Stimulated activated CD4-positive, alpha-beta T cell treated with anti-CD3 and anti-CD28 coated beads, Interleukin-12 subunit alpha, Interleukin-12 subunit beta, amount 100 ng/mL, for 24 hours (primary cell): ENCODE results near the gene NRF1.

ENCODE experiments used
- DNase-seq, 2 experiments: peaks; one replicate each; pipeline ENCODE4 v3.0.0-alpha.2; 2020; ENCODE audit warnings: low read depth in 2 of 2

The NRF1 gene

GRCh38 chr7:129740574-129741410 lies 129.3 kb downstream of the NRF1 start:
- no peak for DNase-seq

GRCh38 chr7:129741743-129742213 lies 130.3 kb downstream of the NRF1 start:
- no peak for DNase-seq

GRCh38 chr7:129742256-129742655 lies 130.7 kb downstream of the NRF1 start:
- no peak for DNase-seq

GRCh38 chr7:129746857-129747529 lies 135.5 kb downstream of the NRF1 start:
- no peak for DNase-seq

- no peak for DNase-seq
Observed at GRCh38 chr7:129748356-129749109, 137.0 kb downstream of the NRF1 start.

GRCh38 chr7:129750091-129750490 lies 138.6 kb downstream of the NRF1 start:
- DNase-seq: no peak

- DNase-seq: no peak
Observed at GRCh38 chr7:129750501-129750900, 139.0 kb downstream of the NRF1 start.

- no peak for DNase-seq
Observed at GRCh38 chr7:129751916-129752315, 140.4 kb downstream of the NRF1 start.

- DNase-seq: no peak
Observed at GRCh38 chr7:129752760-129753159, 141.2 kb downstream of the NRF1 start.

- DNase-seq: no peak
Observed at GRCh38 chr7:129754406-129754805, 142.9 kb downstream of the NRF1 start.

- DNase-seq: no peak
Observed at GRCh38 chr7:129757991-129758390, 146.5 kb downstream of the NRF1 start.

GRCh38 chr7:129762387-129762969 lies 151.0 kb downstream of the NRF1 start:
- DNase-seq: no peak

- no peak for DNase-seq
Observed at GRCh38 chr7:129764247-129765084, 152.9 kb downstream of the NRF1 start.

GRCh38 chr7:129765352-129765751 lies 153.8 kb downstream of the NRF1 start:
- no peak for DNase-seq

GRCh38 chr7:129767120-129768015 lies 155.8 kb downstream of the NRF1 start:
- no peak for DNase-seq

GRCh38 chr7:129768614-129769399 lies 157.3 kb downstream of the NRF1 start:
- no peak for DNase-seq

- DNase-seq: no peak
Observed at GRCh38 chr7:129769400-129769774, 157.9 kb downstream of the NRF1 start.

GRCh38 chr7:129769866-129770808 lies 158.6 kb downstream of the NRF1 start:
- no peak for DNase-seq
